B cell (primary cell): ENCODE measurements around the gene ZNRD2. TPM values are rescaled to one million over a fixed set of nuclear protein-coding genes. Genes with fewer than 3 reads are reported as not detected.
A peak's percentile ranks its signal among the peaks of the same experiment; 100 is the strongest.

ENCODE experiments used
- ATAC-seq: fragments of 200-7000 bp; cut with Tn5 transposase; one replicate; pipeline ENCODE4 v1.10.0; 2021; ENCODE audit warnings: low read depth, mild to moderate bottlenecking, moderate number of reproducible peaks, moderate library complexity
- CTCF ChIA-PET: fragments of 350-600 bp; sonication (Branson Sonifier 250); formaldehyde crosslinking; loops from one replicate; lab custom pipeline; 2021; ENCODE audit warnings: antibody characterized with exemption, inconsistent platforms; lab: Charles Lee
- POLR2A ChIA-PET: fragments of 350-600 bp; sonication (Branson Sonifier 250); formaldehyde crosslinking; loops from one replicate; lab custom pipeline; 2021; ENCODE audit warnings: antibody characterized with exemption; lab: Charles Lee
- DNase-seq: peaks from one replicate; pipeline ENCODE4 v3.0.0; 2013
- H2AFZ ChIP-seq: 2 replicates; pipeline ENCODE4 v1.6.1; 2012; ENCODE audit warnings: mild to moderate bottlenecking, low read depth, low read length; ENCODE audit not compliant: insufficient read depth, poor library complexity, severe bottlenecking
- H3K27ac ChIP-seq, 2 donors: 1 replicate in 1 of 2; 2 replicates in 1 of 2; pipeline ENCODE4 v1.5.1; 2012 to 2013; ENCODE audit warnings: low read length in 2 of 2, mild to moderate bottlenecking in 2 of 2, moderate library complexity in 1 of 2
- H3K27me3 ChIP-seq, 4 experiments: fragments of 200-600 bp in 1 of 4; sonication (generic) in 1 of 4; replicated peaks in 1 of 4; 1 replicate in 2 of 4; 2 replicates in 2 of 4; pipeline versions ENCODE4 v1.6.1 to v1.7.0; 2013 to 2016; ENCODE audit warnings: low read length in 3 of 4, mild to moderate bottlenecking in 2 of 4, mixed read lengths in 1 of 4, moderate library complexity in 1 of 4; ENCODE audit not compliant: insufficient read depth in 4 of 4, control insufficient read depth in 3 of 4; ENCODE audit errors: control extremely low read depth in 1 of 4
- H3K36me3 ChIP-seq, 2 experiments: replicated peaks in 1 of 2; 1 replicate in 1 of 2; 2 replicates in 1 of 2; pipeline versions ENCODE4 v1.6.1 to v1.7.1; 2013; ENCODE audit warnings: low read length in 1 of 2; ENCODE audit not compliant: insufficient read depth in 2 of 2, control insufficient read depth in 1 of 2; ENCODE audit errors: control extremely low read depth in 1 of 2, extremely low read depth in 1 of 2
- H3K4me1 ChIP-seq, 2 donors: fragments of 200-600 bp in 1 of 2; sonication (generic) in 1 of 2; 1 replicate in 1 of 2; 2 replicates in 1 of 2; pipeline versions ENCODE4 v1.5.1 to v1.6.1; 2013 to 2017; ENCODE audit warnings: low read length in 2 of 2; ENCODE audit not compliant: control insufficient read depth in 2 of 2, insufficient read depth in 2 of 2
- H3K4me2 ChIP-seq: replicated peaks from 2 replicates; pipeline ENCODE3; 2012; ENCODE audit warnings: mild to moderate bottlenecking, low read depth, low read length; ENCODE audit not compliant: poor library complexity, severe bottlenecking
- H3K4me3 ChIP-seq, 5 experiments: fragments of 200-600 bp in 1 of 5; sonication (generic) in 1 of 5; 1 replicate in 3 of 5; 2 replicates in 2 of 5; pipeline versions ENCODE4 v1.5.1 to v1.7.0; 2011 to 2016; ENCODE audit warnings: low read length in 4 of 5, mild to moderate bottlenecking in 4 of 5, low read depth in 2 of 5, control low read depth in 1 of 5, moderate library complexity in 1 of 5; ENCODE audit not compliant: insufficient read depth in 1 of 5; ENCODE audit errors: control extremely low read depth in 1 of 5, extremely low read depth in 1 of 5
- H3K79me2 ChIP-seq: fragments of 200-600 bp; sonication (generic); one replicate; pipeline ENCODE4 v1.6.0; 2016; ENCODE audit warnings: low read length; ENCODE audit not compliant: control insufficient read depth, insufficient read depth
- H3K9ac ChIP-seq: fragments of 200-600 bp; sonication (generic); 2 replicates; pipeline ENCODE4 v1.6.1; 2017; ENCODE audit warnings: mild to moderate bottlenecking, low read length, moderate library complexity
- H3K9me3 ChIP-seq, 3 donors: one replicate each; pipeline versions ENCODE4 v1.6.1 to v1.7.1; 2013; ENCODE audit warnings: low read length in 2 of 3; ENCODE audit not compliant: control insufficient read depth in 2 of 3, insufficient read depth in 1 of 3; ENCODE audit errors: control extremely low read depth in 1 of 3
- H4K20me1 ChIP-seq: 2 replicates; pipeline ENCODE4 v1.6.0; 2012; ENCODE audit warnings: mild to moderate bottlenecking, low read length; ENCODE audit not compliant: insufficient read depth, control insufficient read depth, poor library complexity, severe bottlenecking
- H3K27ac Mint-ChIP-seq: one replicate; pipeline ENCODE4 v1.8.0; 2021; ENCODE audit warnings: mixed read lengths
- H3K27me3 Mint-ChIP-seq: one replicate; pipeline ENCODE4 v1.8.0; 2021; ENCODE audit warnings: mixed read lengths
- H3K4me1 Mint-ChIP-seq: one replicate; pipeline ENCODE4 v1.8.0; 2021; ENCODE audit warnings: mixed read lengths
- H3K4me3 Mint-ChIP-seq: one replicate; pipeline ENCODE4 v1.8.0; 2021; ENCODE audit warnings: mixed read lengths
- H3K9me3 Mint-ChIP-seq: one replicate; pipeline ENCODE4 v1.8.0; 2022; ENCODE audit warnings: mixed read lengths; ENCODE audit not compliant: insufficient read depth
- CTCF ChIP-seq: fragments of 200-600 bp; IDR thresholded peaks from one replicate; pipeline ENCODE4 v1.8.0; 2022; ENCODE audit warnings: antibody characterized with exemption, mild to moderate bottlenecking
- EZH2 ChIP-seq: IDR thresholded peaks from 2 replicates; pipeline ENCODE4 v1.6.1; 2012; ENCODE audit warnings: borderline replicate concordance, low read depth, mild to moderate bottlenecking, moderate library complexity, low read length; ENCODE audit not compliant: insufficient read depth, poor library complexity, severe bottlenecking
- WGBS: methylation state at CpG from one replicate; pipeline ENCODE4 v1.1.5; 2013; ENCODE audit warnings: missing lambda C conversion rate; ENCODE audit not compliant: insufficient coverage; 5-methylcytosine and 5-hydroxymethylcytosine counted together
- intact Hi-C: fragments of 100-400 bp; cut with micrococcal nuclease; formaldehyde crosslinking; loops from one replicate; pipeline ENCODE4 v1.10.0; 2022
- polyA plus RNA-seq: library from polyadenylated mRNA; depleted of rRNA; stranded (reverse); fragments of >200 nt; gene quantifications from 2 replicates; pipeline ENCODE4 v1.2.3, GENCODE V29; 2012
- total RNA-seq, 2 donors: library from RNA; stranded (reverse); fragments of 120-200 nt in 1 of 2; gene quantifications; 1 replicate in 1 of 2; 2 replicates in 1 of 2; pipeline versions ENCODE4 v1.2.3 to v1.2.4, GENCODE V29; 2013 to 2022

The ZNRD2 gene
- total and polyA plus RNA-seq, 2 donors (not counting 1 experiment from before 2014, with no cell fraction given): 22.1 to 112 TPM

- WGBS: 94% methylated on average over 7 of the region's 12 CpGs
- Mint-ChIP-seq H3K4me1 (peaks cover 10% of the 10 kb centered on the region), H3K4me3 (no peak overlapping the region), H3K27me3 (no peaks in the 10 kb centered on the region), H3K9me3 (no peaks in the 10 kb centered on the region), H3K27ac (no peak overlapping the region)
- Histone ChIP-seq H3K9me3 (no peaks in the 10 kb centered on the region), H3K27me3 (no peaks in the 10 kb centered on the region), H3K4me3 (no peak overlapping the region), H2AFZ (no peak overlapping the region), H3K4me1 (peaks cover 12 to 13% of the 10 kb centered on the region in 2 donors), H3K79me2 (no peaks in the 10 kb centered on the region), H4K20me1 (peaks cover 7% of the 10 kb centered on the region), H3K9ac (no peak overlapping the region), H3K36me3 (peaks cover 2 to 39% of the 10 kb centered on the region in 2 experiments), H3K4me2 (no peak overlapping the region), H3K27ac (no peak overlapping the region)
- ChIA-PET POLR2A (interaction anchor here (0.6 to 0.7 kb wide), 3 partner anchors 10 to 133 kb away, joined by 4 to 8 read pairs (median 4); no protein-coding TSS in a partner anchor), CTCF (interaction anchor here (0.5 to 2.5 kb wide), 5 partner anchors 15 to 85 kb away, joined by 3 to 9 read pairs (median 4); no protein-coding TSS in a partner anchor)
- no peak for DNase-seq
- TF ChIP-seq CTCF (no peak), EZH2 (no peak)
- intact Hi-C loops: no loop called here
- no peak for ATAC-seq
Observed at GRCh38 chr11:65536412-65537295, 33.6 kb upstream of the ZNRD2 start.

GRCh38 chr11:65537296-65537597 lies 33.0 kb upstream of the ZNRD2 start:
- no peak for ATAC-seq
- WGBS: 91% methylated on average over 2 of the region's 2 CpGs
- ChIA-PET POLR2A (interaction anchor here (0.7 kb wide), 1 partner anchor 133 kb away, joined by 4 read pairs; no protein-coding TSS in a partner anchor), CTCF (interaction anchor here (0.5 to 2.5 kb wide), 2 partner anchors 15 to 84 kb away, joined by 3 to 9 read pairs; no protein-coding TSS in a partner anchor)
- Histone ChIP-seq H3K9ac (no peak overlapping the region), H3K4me3 (no peak overlapping the region), H2AFZ (no peak overlapping the region), H3K4me1 (peaks cover 12 to 17% of the 10 kb centered on the region in 2 donors), H4K20me1 (peaks cover 7% of the 10 kb centered on the region), H3K9me3 (no peaks in the 10 kb centered on the region), H3K79me2 (no peaks in the 10 kb centered on the region), H3K36me3 (peaks cover 2 to 36% of the 10 kb centered on the region in 2 experiments), H3K27ac (no peak overlapping the region), H3K27me3 (no peaks in the 10 kb centered on the region), H3K4me2 (no peak overlapping the region)
- H3K4me1 Mint-ChIP-seq: peaks cover 14% of the 10 kb centered on the region
- no peak for DNase-seq
- intact Hi-C loops: no loop called here
- H3K27ac Mint-ChIP-seq: peak overlapping the region; percentile 29
- no peak for TF ChIP-seq EZH2
- no peak for TF ChIP-seq CTCF
- no peaks in the 10 kb centered on the region for H3K27me3 Mint-ChIP-seq
- H3K4me3 Mint-ChIP-seq: peak overlapping the region; percentile 24
- no peaks in the 10 kb centered on the region for H3K9me3 Mint-ChIP-seq
